Right lung (tissue), 5 donors: ENCODE measurements around the gene VSIR. TPM values are rescaled to one million over a fixed set of nuclear protein-coding genes. Genes with fewer than 3 reads are reported as not detected.

Experiments used
- DNase-seq, 2 donors: peaks; one replicate each; pipeline ENCODE4 v3.0.0-alpha.2; 2013
- polyA plus RNA-seq, 5 donors: library from polyadenylated mRNA; unstranded; fragments of 120-200 nt; gene quantifications; one replicate each; pipeline versions ENCODE4 v1.2.1 to v1.2.3, GENCODE V29; 2013; ENCODE audit warnings: inconsistent platforms in 1 of 5, low replicate concordance in 1 of 5; ENCODE audit not compliant: insufficient read length in 5 of 5, insufficient read depth in 1 of 5

The VSIR gene
- polyA plus RNA-seq, 5 donors = 26.9 to 48.7 (median 32.4) TPM

- no peak for DNase-seq
Measured at GRCh38 chr10:71748671-71749191, 24.6 kb downstream of the VSIR start.

- DNase-seq = no peak
Measured at GRCh38 chr10:71747551-71748523, 25.5 kb downstream of the VSIR start.

- no peak for DNase-seq
Measured at GRCh38 chr10:71747039-71747531, 26.2 kb downstream of the VSIR start.

- no peak for DNase-seq
Measured at GRCh38 chr10:71746344-71747037, 26.8 kb downstream of the VSIR start.

- DNase-seq = no peak
Measured at GRCh38 chr10:71745664-71746250, 27.6 kb downstream of the VSIR start.

GRCh38 chr10:71744897-71745663 is 28.2 kb downstream of the VSIR start:
- DNase-seq = no peak

GRCh38 chr10:71743866-71744265 is 29.5 kb downstream of the VSIR start:
- no peak for DNase-seq

GRCh38 chr10:71743089-71743838 is 30.1 kb downstream of the VSIR start:
- no peak for DNase-seq

- DNase-seq = no peak
Measured at GRCh38 chr10:71742301-71743088, 30.8 kb downstream of the VSIR start.

- DNase-seq = no peak
Measured at GRCh38 chr10:71741671-71742070, 31.6 kb downstream of the VSIR start.

GRCh38 chr10:71741029-71741428 is 32.3 kb downstream of the VSIR start:
- DNase-seq = no peak

GRCh38 chr10:71740069-71740653 is 33.2 kb downstream of the VSIR start:
- DNase-seq = no peak

GRCh38 chr10:71739358-71739900 is 33.9 kb downstream of the VSIR start:
- DNase-seq = no peak

GRCh38 chr10:71737834-71738197 is 35.5 kb downstream of the VSIR start:
- no peak for DNase-seq

GRCh38 chr10:71737001-71737833 is 36.1 kb downstream of the VSIR start:
- DNase-seq = no peak

GRCh38 chr10:71736570-71736952 is 36.8 kb downstream of the VSIR start:
- no peak for DNase-seq

- no peak for DNase-seq
Measured at GRCh38 chr10:71735709-71736569, 37.4 kb downstream of the VSIR start.
